SJSA1 (cell line): Measurements from ENCODE around the gene RAB36. TPM values are rescaled to one million over a fixed set of nuclear protein-coding genes. Genes with fewer than 3 reads are reported as not detected.

Experiments used
- DNase-seq, 2 experiments: peaks; one replicate each; pipeline ENCODE4 v3.0.0-alpha.2; 2015 to 2020; ENCODE audit warnings: low spot score in 2 of 2, low read depth in 1 of 2
- H3K27ac ChIP-seq: fragments of 250-450 bp; sonication (Bioruptor Pico); 2 replicates; pipeline ENCODE4 v1.5.1; 2020; ENCODE audit warnings: mild to moderate bottlenecking, moderate library complexity
- H3K27me3 ChIP-seq: fragments of 250-450 bp; sonication (Bioruptor Pico); replicated peaks from 2 replicates; pipeline ENCODE4 v1.5.1; 2020; ENCODE audit warnings: mild to moderate bottlenecking, moderate library complexity
- H3K36me3 ChIP-seq: fragments of 250-450 bp; sonication (Bioruptor Pico); 2 replicates; pipeline ENCODE4 v1.5.1; 2020; ENCODE audit warnings: mild to moderate bottlenecking
- H3K4me1 ChIP-seq: fragments of 250-450 bp; sonication (Bioruptor Pico); replicated peaks from 2 replicates; pipeline ENCODE4 v1.6.1; 2021; ENCODE audit warnings: mild to moderate bottlenecking
- H3K4me3 ChIP-seq: fragments of 250-450 bp; sonication (Bioruptor Pico); 2 replicates; pipeline ENCODE4 v1.5.1; 2020; ENCODE audit warnings: mild to moderate bottlenecking
- H3K9me3 ChIP-seq: fragments of 250-450 bp; sonication (Bioruptor Pico); replicated peaks from 2 replicates; pipeline ENCODE4 v1.5.1; 2020; ENCODE audit warnings: mild to moderate bottlenecking
- total RNA-seq: library from RNA; depleted of rRNA; stranded (reverse); fragments of >200 nt; shearing (Covaris generic); gene quantifications from 2 replicates; pipeline ENCODE4 v1.2.3, GENCODE V29; 2014; rRNA removed

Gene RAB36
- 0.42 TPM in 1 of 2 replicates, not detected in the other for total RNA-seq

GRCh38 chr22:23144932-23145877, at the start of gene RAB36:
Gene RAB36 (plus strand): TSS chr22:23145477. CDS start chr22:23146617, 1,140 bp downstream.
- Histone ChIP-seq H3K36me3 (no peaks in the 10 kb centered on the region), H3K27me3 (no peaks in the 10 kb centered on the region), H3K4me1 (peaks cover 24% of the 10 kb centered on the region), H3K27ac (peak within 1 kb of the TSS; percentile 5; the same call in 1 of the 2 replicates), H3K9me3 (no peaks in the 10 kb centered on the region), H3K4me3 (peak within 1 kb of the TSS; percentile 33)
- DNase-seq, result peak; percentile 78 to 98

GRCh38 chr22:23095733-23096342, 49.4 kb upstream of the RAB36 start:
- Histone ChIP-seq H3K27me3 (no peaks in the 10 kb centered on the region), H3K4me1 (no peaks in the 10 kb centered on the region), H3K4me3 (no peak overlapping the region), H3K9me3 (no peaks in the 10 kb centered on the region), H3K27ac (no peak overlapping the region), H3K36me3 (peaks cover 82% of the 10 kb centered on the region)
- no peak for DNase-seq

GRCh38 chr22:23097412-23098229, 47.7 kb upstream of the RAB36 start:
- H3K4me1 ChIP-seq, result no peaks in the 10 kb centered on the region
- H3K27ac ChIP-seq, result no peak overlapping the region
- no peak for DNase-seq
- no peak overlapping the region for H3K4me3 ChIP-seq
- H3K27me3 ChIP-seq, result no peaks in the 10 kb centered on the region
- H3K36me3 ChIP-seq, result peaks cover 86% of the 10 kb centered on the region
- H3K9me3 ChIP-seq, result no peaks in the 10 kb centered on the region

- H3K27me3 ChIP-seq, result no peaks in the 10 kb centered on the region
- no peaks in the 10 kb centered on the region for H3K9me3 ChIP-seq
- no peak overlapping the region for H3K27ac ChIP-seq
- no peaks in the 10 kb centered on the region for H3K4me1 ChIP-seq
- H3K4me3 ChIP-seq, result no peak overlapping the region
- H3K36me3 ChIP-seq, result peaks cover 86% of the 10 kb centered on the region
- no peak for DNase-seq
Observed at GRCh38 chr22:23098230-23098705, 47.0 kb upstream of the RAB36 start.

GRCh38 chr22:23098718-23099530, 46.4 kb upstream of the RAB36 start:
- no peaks in the 10 kb centered on the region for H3K4me1 ChIP-seq
- DNase-seq, result no peak
- no peaks in the 10 kb centered on the region for H3K9me3 ChIP-seq
- H3K27ac ChIP-seq, result no peak overlapping the region
- H3K27me3 ChIP-seq, result no peaks in the 10 kb centered on the region
- H3K4me3 ChIP-seq, result no peak overlapping the region
- peaks cover 89% of the 10 kb centered on the region for H3K36me3 ChIP-seq

- Histone ChIP-seq H3K4me1 (no peaks in the 10 kb centered on the region), H3K36me3 (peaks cover 94% of the 10 kb centered on the region), H3K9me3 (no peaks in the 10 kb centered on the region), H3K4me3 (no peak overlapping the region), H3K27me3 (no peaks in the 10 kb centered on the region), H3K27ac (no peak overlapping the region)
- DNase-seq, result no peak
Observed at GRCh38 chr22:23099531-23099804, 45.8 kb upstream of the RAB36 start.

GRCh38 chr22:23100124-23100801, 45.0 kb upstream of the RAB36 start:
- H3K36me3 ChIP-seq, result peaks cover 94% of the 10 kb centered on the region
- no peak overlapping the region for H3K4me3 ChIP-seq
- H3K4me1 ChIP-seq, result no peaks in the 10 kb centered on the region
- H3K9me3 ChIP-seq, result no peaks in the 10 kb centered on the region
- H3K27me3 ChIP-seq, result no peaks in the 10 kb centered on the region
- H3K27ac ChIP-seq, result no peak overlapping the region
- no peak for DNase-seq

- Histone ChIP-seq H3K27me3 (no peaks in the 10 kb centered on the region), H3K4me1 (no peaks in the 10 kb centered on the region), H3K9me3 (no peaks in the 10 kb centered on the region), H3K36me3 (peaks cover 94% of the 10 kb centered on the region), H3K27ac (no peak overlapping the region), H3K4me3 (no peak overlapping the region)
- no peak for DNase-seq
Observed at GRCh38 chr22:23101524-23101923, 43.8 kb upstream of the RAB36 start.

- no peaks in the 10 kb centered on the region for H3K27me3 ChIP-seq
- peaks cover 95% of the 10 kb centered on the region for H3K36me3 ChIP-seq
- H3K27ac ChIP-seq, result no peak overlapping the region
- no peak for DNase-seq
- no peaks in the 10 kb centered on the region for H3K9me3 ChIP-seq
- H3K4me3 ChIP-seq, result no peak overlapping the region
- no peaks in the 10 kb centered on the region for H3K4me1 ChIP-seq
Observed at GRCh38 chr22:23102002-23102655, 43.1 kb upstream of the RAB36 start.

- no peaks in the 10 kb centered on the region for H3K9me3 ChIP-seq
- H3K4me1 ChIP-seq, result no peaks in the 10 kb centered on the region
- peaks cover 94% of the 10 kb centered on the region for H3K36me3 ChIP-seq
- H3K27me3 ChIP-seq, result no peaks in the 10 kb centered on the region
- no peak overlapping the region for H3K4me3 ChIP-seq
- DNase-seq, result no peak
- H3K27ac ChIP-seq, result no peak overlapping the region
Observed at GRCh38 chr22:23102776-23103175, 42.5 kb upstream of the RAB36 start.

GRCh38 chr22:23103199-23103954, 41.9 kb upstream of the RAB36 start:
- Histone ChIP-seq H3K27me3 (no peaks in the 10 kb centered on the region), H3K4me1 (no peaks in the 10 kb centered on the region), H3K9me3 (no peaks in the 10 kb centered on the region), H3K27ac (no peak overlapping the region), H3K4me3 (no peak overlapping the region), H3K36me3 (peaks cover 94% of the 10 kb centered on the region)
- DNase-seq, result no peak
